Trophoblast cell (in vitro differentiated cells and primary cell): ENCODE results near the gene ZNF865.

Source experiments
- DNase-seq, 2 donors: peaks; one replicate each; pipeline ENCODE4 v3.0.0-alpha.2; 2016
- H2AFZ ChIP-seq: 2 replicates; pipeline ENCODE4 v1.6.1; 2013; ENCODE audit warnings: low read length, moderate library complexity, mild to moderate bottlenecking; ENCODE audit not compliant: insufficient read depth, poor library complexity
- H2AK5ac ChIP-seq: 2 replicates; pipeline ENCODE4 v1.6.1; 2013; ENCODE audit warnings: mild to moderate bottlenecking, low read length
- H2BK120ac ChIP-seq: 2 replicates; pipeline ENCODE4 v1.6.1; 2013; ENCODE audit warnings: low read length, mild to moderate bottlenecking, moderate library complexity; ENCODE audit not compliant: insufficient read depth, poor library complexity
- H2BK12ac ChIP-seq: 2 replicates; pipeline ENCODE4 v1.6.1; 2013; ENCODE audit warnings: mild to moderate bottlenecking, low read length, moderate library complexity
- H2BK5ac ChIP-seq: 2 replicates; pipeline ENCODE4 v1.6.1; 2013; ENCODE audit warnings: low read length, low read depth, moderate library complexity, mild to moderate bottlenecking; ENCODE audit not compliant: poor library complexity
- H3K14ac ChIP-seq: 2 replicates; pipeline ENCODE4 v1.6.1; 2013; ENCODE audit warnings: mild to moderate bottlenecking, low read length
- H3K18ac ChIP-seq: 2 replicates; pipeline ENCODE4 v1.6.1; 2013; ENCODE audit warnings: mild to moderate bottlenecking, low read length
- H3K23ac ChIP-seq: 2 replicates; pipeline ENCODE4 v1.6.1; 2013; ENCODE audit warnings: low read length
- H3K27ac ChIP-seq: 2 replicates; pipeline ENCODE4 v1.5.1; 2013; ENCODE audit warnings: low read depth, mild to moderate bottlenecking, inconsistent platforms, low read length, moderate library complexity
- H3K27me3 ChIP-seq: 2 replicates; pipeline ENCODE4 v1.6.1; 2013; ENCODE audit warnings: inconsistent platforms, mild to moderate bottlenecking, low read length, moderate library complexity; ENCODE audit not compliant: insufficient read depth
- H3K36me3 ChIP-seq, 2 experiments: 1 replicate in 1 of 2; 2 replicates in 1 of 2; pipeline ENCODE4 v1.6.1; 2013; ENCODE audit warnings: low read length in 2 of 2, mild to moderate bottlenecking in 2 of 2, moderate library complexity in 1 of 2; ENCODE audit not compliant: insufficient read depth in 2 of 2, control insufficient read depth in 1 of 2
- H3K4ac ChIP-seq: 2 replicates; pipeline ENCODE4 v1.6.1; 2013; ENCODE audit warnings: low read depth, mild to moderate bottlenecking, low read length, moderate library complexity
- H3K4me1 ChIP-seq, 2 experiments: 1 replicate in 1 of 2; 2 replicates in 1 of 2; pipeline ENCODE4 v1.6.1; 2013; ENCODE audit warnings: low read length in 2 of 2, mild to moderate bottlenecking in 2 of 2, moderate library complexity in 1 of 2; ENCODE audit not compliant: insufficient read depth in 2 of 2, control insufficient read depth in 1 of 2
- H3K4me2 ChIP-seq: 2 replicates; pipeline ENCODE4 v1.6.1; 2013; ENCODE audit warnings: inconsistent platforms, mild to moderate bottlenecking, low read length, moderate library complexity
- H3K4me3 ChIP-seq: 2 replicates; pipeline ENCODE4 v1.5.1; 2013; ENCODE audit warnings: mild to moderate bottlenecking, low read depth, low read length, inconsistent platforms
- H3K79me1 ChIP-seq: one replicate; pipeline ENCODE4 v1.6.1; 2013; ENCODE audit warnings: low read length
- H3K79me2 ChIP-seq: 2 replicates; pipeline ENCODE4 v1.6.1; 2013; ENCODE audit warnings: low read length, mild to moderate bottlenecking; ENCODE audit not compliant: control insufficient read depth, insufficient read depth, poor library complexity
- H3K9ac ChIP-seq: 2 replicates; pipeline ENCODE4 v1.6.1; 2013; ENCODE audit warnings: mild to moderate bottlenecking, low read length
- H3K9me3 ChIP-seq: 2 replicates; pipeline ENCODE4 v1.6.1; 2013; ENCODE audit warnings: low read depth, mild to moderate bottlenecking, control low read depth, inconsistent platforms, low read length; ENCODE audit not compliant: insufficient read depth
- H4K12ac ChIP-seq: 2 replicates; pipeline ENCODE4 v1.6.1; 2013; ENCODE audit warnings: low read depth, mild to moderate bottlenecking, low read length, moderate library complexity
- H4K8ac ChIP-seq: 2 replicates; pipeline ENCODE4 v1.6.1; 2013; ENCODE audit warnings: low read depth, mild to moderate bottlenecking, low read length, moderate library complexity
- H4K91ac ChIP-seq: one replicate; pipeline ENCODE4 v1.6.1; 2013; ENCODE audit warnings: low read depth, mild to moderate bottlenecking, low read length, moderate library complexity
- WGBS: extraction: QIAGEN DNeasy Blood & Tissue Kit; methylation state at CpG from one replicate; pipeline ENCODE4 v1.1.7; 2013; ENCODE audit warnings: missing lambda C conversion rate; ENCODE audit not compliant: insufficient read length, insufficient coverage; ENCODE audit errors: extremely low coverage; 5-methylcytosine and 5-hydroxymethylcytosine counted together

The ZNF865 gene

DNA sequence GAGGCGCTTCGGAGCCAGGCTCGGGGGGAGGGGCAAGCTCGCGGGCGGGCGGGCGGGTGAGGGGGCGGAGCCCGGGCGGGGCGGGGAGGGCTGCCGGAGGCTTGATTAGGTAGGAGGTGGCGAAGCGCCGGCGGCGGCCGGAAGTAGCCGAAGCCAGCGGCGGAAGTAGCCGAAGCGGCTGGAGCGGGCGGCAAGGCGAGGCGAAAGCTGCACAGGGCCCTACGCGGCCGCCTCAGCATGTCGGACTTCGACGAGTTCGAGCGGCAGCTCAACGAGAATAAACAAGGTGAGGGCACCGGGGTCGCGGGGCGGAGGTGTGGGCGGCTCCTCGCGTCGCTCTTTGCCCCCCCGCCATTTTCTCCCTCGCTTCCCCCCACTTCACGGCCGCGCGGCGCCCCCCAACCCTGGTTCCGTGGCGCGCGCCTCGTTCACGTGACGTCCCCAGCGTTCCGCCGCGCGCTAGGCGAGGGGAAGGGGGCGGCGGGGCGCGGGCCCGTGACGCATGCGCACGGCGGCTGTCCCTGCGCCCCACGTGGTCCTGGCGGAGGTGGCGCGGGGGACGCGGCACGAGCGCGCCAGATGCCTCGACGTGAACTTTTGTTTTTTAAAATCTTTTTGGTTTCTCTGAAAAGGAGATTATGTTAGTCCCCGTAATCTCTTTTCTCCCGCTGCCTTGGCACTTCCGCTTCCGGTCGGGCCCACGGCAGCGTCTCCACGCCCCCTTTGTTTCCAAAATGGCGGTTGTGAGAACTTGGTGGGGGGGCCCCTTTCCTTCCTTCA lies 49.6 kb downstream of the ZNF865 start, which contains the start of gene U2AF2:
Gene U2AF2, plus strand, starts transcription at position 168 of the 780 bp plus-strand sequence. Its CDS starts 70 bp downstream, at position 238.
- H3K4me3 ChIP-seq, result peak within 1 kb of the TSS; percentile 94
- H2BK120ac ChIP-seq, result peak within 1 kb of the TSS; percentile 99
- peak within 1 kb of the TSS; percentile 98 for H3K9ac ChIP-seq
- peak within 1 kb of the TSS; percentile 98 for H4K12ac ChIP-seq
- H3K79me1 ChIP-seq, result peaks cover 15% of the 10 kb centered on the region
- peak within 1 kb of the TSS; percentile 99 for H2BK5ac ChIP-seq
- no CpG with 5 or more reads among the region's 95 CpGs for WGBS
- peaks cover 1% of the 10 kb centered on the region for H3K9me3 ChIP-seq
- no peak within 1 kb of the TSS for H2BK12ac ChIP-seq
- H3K4me1 ChIP-seq, result peaks cover 3 to 10% of the 10 kb centered on the region in 2 experiments
- H3K27me3 ChIP-seq, result no peaks in the 10 kb centered on the region
- peak within 1 kb of the TSS; percentile 99 for H3K14ac ChIP-seq
- peaks cover 48% of the 10 kb centered on the region for H3K79me2 ChIP-seq
- H4K8ac ChIP-seq, result peak within 1 kb of the TSS; percentile 99
- peak within 1 kb of the TSS; percentile 100 for H4K91ac ChIP-seq
- H3K27ac ChIP-seq, result peak within 1 kb of the TSS; percentile 99
- H3K4me2 ChIP-seq, result peak within 1 kb of the TSS; percentile 91
- DNase-seq, result peak; percentile 93 to 95
- peak within 1 kb of the TSS; percentile 99 for H3K4ac ChIP-seq
- no peak within 1 kb of the TSS for H3K23ac ChIP-seq
- peak within 1 kb of the TSS; percentile 100 for H2AK5ac ChIP-seq
- peak within 1 kb of the TSS; percentile 99 for H3K18ac ChIP-seq
- peaks cover 34 to 42% of the 10 kb centered on the region in 2 experiments for H3K36me3 ChIP-seq
- peak within 1 kb of the TSS; percentile 93 for H2AFZ ChIP-seq

GRCh38 chr19:55655648-55656040 lies 50.2 kb downstream of the ZNF865 start:
- H2BK5ac ChIP-seq, result peak overlapping the region; percentile 99
- H3K79me1 ChIP-seq, result peaks cover 15% of the 10 kb centered on the region
- peak overlapping the region; percentile 44 for H4K8ac ChIP-seq
- peak overlapping the region; percentile 100 for H4K91ac ChIP-seq
- H3K4me1 ChIP-seq, result peaks cover 3 to 10% of the 10 kb centered on the region in 2 experiments
- no peak overlapping the region for H3K27ac ChIP-seq
- H3K9me3 ChIP-seq, result peaks cover 1% of the 10 kb centered on the region
- H2BK120ac ChIP-seq, result peak overlapping the region; percentile 16
- H3K79me2 ChIP-seq, result peaks cover 48% of the 10 kb centered on the region
- H4K12ac ChIP-seq, result peak overlapping the region; percentile 7
- no CpG with 5 or more reads among the region's 19 CpGs for WGBS
- H3K23ac ChIP-seq, result no peak overlapping the region
- H3K27me3 ChIP-seq, result no peaks in the 10 kb centered on the region
- no peak overlapping the region for H2BK12ac ChIP-seq
- peak overlapping the region; percentile 92 for H3K9ac ChIP-seq
- no peak overlapping the region for H3K18ac ChIP-seq
- H3K4ac ChIP-seq, result peak overlapping the region; percentile 99
- H2AFZ ChIP-seq, result no peak overlapping the region
- H3K14ac ChIP-seq, result peak overlapping the region; percentile 59
- no peak for DNase-seq
- H3K4me3 ChIP-seq, result peak overlapping the region; percentile 94
- H2AK5ac ChIP-seq, result peak overlapping the region; percentile 61
- peak overlapping the region; percentile 91 for H3K4me2 ChIP-seq
- H3K36me3 ChIP-seq, result peaks cover 35 to 45% of the 10 kb centered on the region in 2 experiments

DNA sequence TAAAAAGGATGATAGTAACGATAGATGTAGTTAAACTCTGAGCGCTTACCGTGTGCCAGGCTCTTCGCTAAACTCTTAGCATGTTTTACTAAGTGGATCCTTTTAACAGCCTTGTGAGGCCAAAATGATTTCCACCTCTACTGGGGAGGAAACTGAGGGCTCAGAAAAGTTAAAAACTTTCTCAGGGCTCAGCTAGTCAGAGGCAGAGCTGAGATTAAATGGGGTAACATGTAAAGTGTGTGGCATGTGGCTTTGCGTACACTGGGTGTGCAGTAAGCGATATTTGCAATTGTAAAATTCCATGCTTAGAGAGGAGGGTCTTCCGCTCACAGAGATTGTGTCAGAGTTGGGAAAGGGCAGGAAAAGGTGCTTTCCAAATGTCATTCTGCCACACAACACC lies 51.1 kb downstream of the ZNF865 start:
- H3K23ac ChIP-seq, result no peak overlapping the region
- no peak overlapping the region for H3K4me3 ChIP-seq
- H2BK12ac ChIP-seq, result no peak overlapping the region
- peak overlapping the region; percentile 99 for H3K4ac ChIP-seq
- peak overlapping the region; percentile 91 for H3K4me2 ChIP-seq
- no peak overlapping the region for H2AFZ ChIP-seq
- H3K79me1 ChIP-seq, result peaks cover 15% of the 10 kb centered on the region
- DNase-seq, result no peak
- no CpG with 5 or more reads among the region's 7 CpGs for WGBS
- H3K27me3 ChIP-seq, result no peaks in the 10 kb centered on the region
- peaks cover 41 to 48% of the 10 kb centered on the region in 2 experiments for H3K36me3 ChIP-seq
- no peak overlapping the region for H4K8ac ChIP-seq
- no peak overlapping the region for H3K9ac ChIP-seq
- H4K91ac ChIP-seq, result no peak overlapping the region
- no peak overlapping the region for H4K12ac ChIP-seq
- H2BK120ac ChIP-seq, result no peak overlapping the region
- H3K27ac ChIP-seq, result no peak overlapping the region
- H3K9me3 ChIP-seq, result peaks cover 1% of the 10 kb centered on the region
- H3K14ac ChIP-seq, result no peak overlapping the region
- peaks cover 3 to 10% of the 10 kb centered on the region in 2 experiments for H3K4me1 ChIP-seq
- no peak overlapping the region for H2BK5ac ChIP-seq
- no peak overlapping the region for H3K18ac ChIP-seq
- peaks cover 48% of the 10 kb centered on the region for H3K79me2 ChIP-seq
- no peak overlapping the region for H2AK5ac ChIP-seq

DNA sequence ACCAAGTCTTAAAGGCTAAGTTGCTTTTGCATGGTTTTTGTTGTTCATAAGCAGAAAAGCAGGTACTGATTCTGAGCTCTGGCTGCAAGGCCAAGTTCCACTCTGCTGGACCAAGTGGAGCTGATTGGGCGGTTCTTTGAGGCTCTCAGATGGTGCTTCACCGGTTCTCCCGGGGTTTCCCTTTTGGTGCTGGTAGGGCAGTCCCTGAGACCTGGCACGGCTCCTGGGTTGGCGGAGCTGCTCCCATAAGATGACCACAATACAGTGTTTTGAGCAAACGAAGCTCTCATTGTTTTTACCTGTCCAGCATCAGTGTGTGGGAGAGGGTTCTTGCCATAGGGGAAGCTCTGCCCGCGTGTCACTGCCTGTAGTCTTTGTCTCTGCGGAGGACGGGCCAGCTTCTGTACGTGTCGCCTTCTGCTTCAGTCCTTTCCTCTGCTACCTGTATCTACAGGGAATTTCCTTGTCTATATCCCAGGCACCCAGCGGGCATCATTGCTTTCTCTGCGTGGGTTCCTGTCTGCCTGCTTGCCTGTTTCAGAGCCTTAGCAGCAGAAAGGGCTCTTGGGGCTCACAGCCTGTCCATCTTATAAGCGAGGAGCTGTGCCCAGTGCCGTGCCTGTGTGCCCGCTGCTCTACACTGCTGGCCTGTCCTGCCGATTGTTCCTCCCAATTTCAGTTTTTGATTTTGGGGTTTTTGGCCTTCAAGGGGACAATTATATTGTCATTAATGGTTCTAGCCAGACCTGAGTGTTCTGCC lies 51.7 kb downstream of the ZNF865 start:
- Histone ChIP-seq H3K4ac (peak overlapping the region; percentile 99), H2AK5ac (no peak overlapping the region), H2AFZ (peak overlapping the region; percentile 2), H3K36me3 (peaks cover 46 to 53% of the 10 kb centered on the region in 2 experiments), H3K4me1 (peaks cover 3 to 10% of the 10 kb centered on the region in 2 experiments), H3K27me3 (no peaks in the 10 kb centered on the region), H3K27ac (no peak overlapping the region), H2BK12ac (no peak overlapping the region), H3K23ac (no peak overlapping the region), H3K4me3 (no peak overlapping the region), H2BK120ac (no peak overlapping the region), H3K9me3 (peaks cover 1% of the 10 kb centered on the region), H2BK5ac (no peak overlapping the region), H4K91ac (no peak overlapping the region), H4K8ac (no peak overlapping the region), H3K4me2 (peak overlapping the region; percentile 91), H3K9ac (no peak overlapping the region), H3K79me1 (peaks cover 15% of the 10 kb centered on the region), H3K79me2 (peaks cover 48% of the 10 kb centered on the region), H4K12ac (no peak overlapping the region), H3K14ac (no peak overlapping the region), H3K18ac (no peak overlapping the region)
- no peak for DNase-seq
- no CpG with 5 or more reads among the region's 18 CpGs for WGBS
